HS-27A (cell line): Measurements from ENCODE around the gene TRIM6.
"Not testable (repeated sequence)": the region's sequence is repeated elsewhere in the genome, so short reads cannot be mapped to it uniquely, and the experiment has no call there.

Source experiments
- DNase-seq: peaks from one replicate; pipeline ENCODE4 v3.0.0-alpha.2; 2012; ENCODE audit warnings: low read depth, missing footprints

TRIM6 gene

DNA sequence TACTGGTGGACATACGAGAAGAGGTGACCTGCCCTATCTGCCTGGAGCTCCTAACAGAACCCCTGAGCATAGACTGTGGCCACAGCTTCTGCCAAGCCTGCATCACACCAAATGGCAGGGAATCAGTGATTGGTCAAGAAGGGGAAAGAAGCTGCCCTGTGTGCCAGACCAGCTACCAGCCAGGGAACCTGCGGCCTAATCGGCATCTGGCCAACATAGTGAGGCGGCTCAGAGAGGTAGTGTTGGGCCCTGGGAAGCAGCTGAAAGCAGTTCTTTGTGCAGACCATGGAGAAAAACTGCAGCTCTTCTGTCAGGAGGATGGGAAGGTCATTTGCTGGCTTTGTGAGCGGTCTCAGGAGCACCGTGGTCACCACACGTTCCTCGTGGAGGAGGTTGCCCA is 6.9 kb downstream of the TRIM6 start:
- DNase-seq, result no peak

DNA sequence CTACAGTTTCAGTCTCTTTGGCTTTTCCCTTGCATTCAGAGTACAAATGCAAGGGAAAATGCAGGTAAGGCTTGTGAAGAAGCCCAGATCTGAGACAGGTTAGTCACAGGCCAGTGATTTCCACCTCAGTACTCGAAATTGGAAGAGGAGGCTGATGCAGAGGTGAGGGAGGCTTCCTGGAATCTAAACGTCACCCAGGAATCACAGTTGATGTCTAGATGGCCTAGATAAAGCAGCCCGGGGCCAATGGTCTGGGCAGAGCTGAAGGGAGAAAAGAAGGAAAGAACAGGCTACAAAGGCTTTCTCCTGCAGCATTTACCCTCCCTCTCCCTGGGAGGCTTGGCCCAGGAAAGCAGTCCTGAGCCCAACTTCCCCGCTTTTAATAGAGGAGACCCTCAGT is 8.5 kb downstream of the TRIM6 start:
- DNase-seq, result no peak

DNA sequence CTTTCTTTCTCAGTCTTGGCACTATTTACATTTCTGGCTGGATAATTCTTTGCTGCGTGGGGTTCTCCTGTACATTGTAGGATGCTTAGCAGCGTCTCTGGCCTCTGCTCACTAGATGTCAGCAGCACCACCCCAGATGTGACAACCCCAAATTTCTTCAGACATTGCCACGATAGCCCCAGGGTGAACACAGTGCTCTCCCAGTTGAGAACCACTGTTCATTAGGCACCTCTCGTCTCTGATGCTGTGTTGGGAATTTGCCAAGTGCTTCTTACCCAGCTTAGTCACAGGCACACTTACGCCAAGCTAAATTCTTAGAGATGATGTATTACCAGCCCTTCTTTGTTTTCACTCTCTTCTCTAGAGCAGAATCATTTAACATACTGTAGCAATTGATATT is 9.4 kb downstream of the TRIM6 start:
- peak; percentile 57 for DNase-seq

DNA sequence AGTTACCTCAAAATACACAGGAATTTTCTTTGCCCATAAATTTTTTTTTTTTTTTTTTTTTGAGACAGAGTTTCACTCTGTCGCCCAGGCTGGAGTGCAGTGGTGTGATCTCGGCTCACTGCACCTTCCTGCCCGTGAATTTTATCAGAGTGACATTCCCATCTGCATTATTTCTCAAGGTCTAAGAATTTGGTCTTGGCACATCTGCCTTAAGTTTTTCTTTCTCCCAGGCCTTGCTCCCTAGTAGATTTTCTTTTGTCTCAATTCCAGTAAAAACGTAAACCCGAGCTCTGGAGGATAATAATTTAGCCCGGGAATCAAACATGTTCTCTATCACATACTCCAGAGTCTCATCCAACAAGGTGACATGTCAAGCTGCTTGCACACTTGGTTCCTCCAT is 12.4 kb downstream of the TRIM6 start:
- DNase-seq, result no peak

DNA sequence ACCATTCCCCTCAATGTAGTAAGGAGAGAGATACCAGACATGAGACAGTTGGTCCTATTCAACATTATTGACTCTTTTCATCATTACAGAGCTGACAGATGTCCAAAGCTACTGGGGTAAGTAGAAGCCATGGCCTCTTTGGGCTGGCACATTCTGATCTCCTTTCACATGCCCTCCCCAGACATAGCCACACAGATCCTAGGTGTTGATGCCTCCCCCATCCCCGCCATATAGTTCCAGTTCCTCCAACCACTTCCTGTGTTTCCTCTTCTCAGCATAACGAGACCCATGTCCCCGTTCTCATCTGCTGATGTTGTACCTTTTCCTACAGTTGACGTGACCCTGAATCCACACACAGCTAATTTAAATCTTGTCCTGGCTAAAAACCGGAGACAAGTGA is 14.0 kb downstream of the TRIM6 start:
- no peak for DNase-seq

DNA sequence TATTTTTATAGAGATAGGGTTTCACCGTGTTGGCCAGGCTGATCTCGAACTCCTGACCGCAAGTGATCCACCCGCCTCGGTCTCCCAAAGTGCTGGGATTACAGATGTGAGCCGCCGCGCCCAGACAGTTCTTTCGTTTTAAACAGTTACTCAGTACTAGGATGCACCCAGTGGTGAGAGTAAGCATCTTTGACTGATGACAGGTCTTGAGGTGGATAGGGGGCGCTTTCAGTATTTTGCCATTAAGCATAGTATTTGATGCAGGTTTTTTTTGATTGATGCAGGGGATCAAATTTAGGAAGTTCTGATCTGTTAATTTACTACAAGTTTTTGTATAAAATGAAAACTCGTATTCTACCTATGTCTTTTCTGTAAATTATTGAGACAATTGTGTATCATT is 15.2 kb downstream of the TRIM6 start:
- DNase-seq, result no peak

DNA sequence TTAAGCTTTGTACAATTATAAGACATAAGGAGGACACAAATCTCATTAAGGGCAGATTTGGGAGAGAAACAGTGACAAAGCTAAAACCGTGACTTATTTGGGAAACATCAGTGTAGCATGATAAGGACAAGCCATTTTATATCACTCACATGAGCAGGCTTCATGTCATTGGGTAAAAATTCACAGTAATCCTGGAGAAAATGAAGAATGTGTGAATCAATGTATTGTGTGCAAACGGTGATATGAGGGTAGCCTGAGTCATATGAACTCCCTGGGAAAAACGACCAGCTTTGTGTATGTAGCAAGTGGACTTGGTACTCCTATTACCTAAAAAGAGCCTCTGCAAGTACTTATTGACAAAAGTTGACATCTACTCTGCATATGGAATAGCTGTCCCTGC is 22.4 kb downstream of the TRIM6 start:
- peak; percentile 79 for DNase-seq

DNA sequence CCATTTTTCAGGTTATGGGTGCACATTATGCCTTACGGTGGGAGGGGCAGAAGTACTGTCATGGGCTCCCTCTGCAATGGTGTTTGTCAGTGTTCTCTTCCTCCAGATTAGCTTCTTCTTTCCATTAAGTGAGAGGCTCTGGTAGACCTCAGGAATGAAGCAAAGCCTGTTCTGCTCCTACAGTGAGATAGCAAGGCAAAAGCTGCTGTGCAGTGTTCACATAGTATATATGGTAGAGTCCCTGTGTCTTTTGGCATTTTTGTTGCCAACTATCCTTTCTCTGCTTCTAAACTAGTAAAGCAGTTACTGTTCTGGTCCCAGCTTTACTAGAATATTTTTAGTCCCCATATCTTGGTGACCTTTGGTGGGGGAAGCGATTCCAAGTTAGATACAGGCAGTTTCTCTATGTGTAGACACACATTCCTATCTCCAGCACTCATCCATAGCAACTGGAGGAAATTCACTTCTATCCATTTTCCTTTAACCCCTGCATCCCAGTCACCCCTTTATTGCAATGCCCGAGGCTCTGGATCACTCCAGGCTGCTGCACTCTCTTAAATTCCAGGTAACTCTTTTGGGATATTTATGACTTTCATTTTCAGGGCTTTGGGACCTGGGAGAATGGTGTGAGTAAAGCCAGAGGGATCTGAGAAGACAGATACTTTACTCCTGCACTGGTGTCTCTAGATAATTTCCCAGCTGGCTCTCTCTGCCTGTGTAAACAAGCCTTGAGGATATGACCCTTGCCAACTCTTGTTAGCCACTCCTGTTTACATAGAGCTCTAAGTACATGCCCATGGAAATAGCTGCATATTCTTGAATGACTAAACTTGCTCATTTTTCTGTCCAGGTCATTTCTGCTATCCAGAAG is 24.4 kb downstream of the TRIM6 start:
- peak; percentile 72 for DNase-seq

DNA sequence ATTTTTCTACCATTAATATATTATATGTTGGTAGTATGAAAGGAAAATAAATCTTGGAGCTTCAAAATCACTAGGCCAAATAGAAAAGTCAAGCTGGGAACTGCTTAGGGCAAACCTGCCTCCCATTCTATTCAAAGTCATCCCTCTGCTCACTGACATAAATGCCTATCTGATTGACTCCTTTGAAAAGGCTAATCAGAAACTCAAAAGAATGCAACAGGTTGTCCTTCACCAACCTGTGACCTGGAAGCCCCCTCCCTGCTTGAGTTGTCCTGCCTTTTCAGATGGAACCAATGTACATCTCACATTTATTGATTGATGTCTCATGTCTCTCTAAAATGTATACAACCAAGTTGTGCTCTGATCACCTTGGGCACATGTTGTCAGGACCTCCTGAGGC is 25.1 kb downstream of the TRIM6 start:
- no peak for DNase-seq

DNA sequence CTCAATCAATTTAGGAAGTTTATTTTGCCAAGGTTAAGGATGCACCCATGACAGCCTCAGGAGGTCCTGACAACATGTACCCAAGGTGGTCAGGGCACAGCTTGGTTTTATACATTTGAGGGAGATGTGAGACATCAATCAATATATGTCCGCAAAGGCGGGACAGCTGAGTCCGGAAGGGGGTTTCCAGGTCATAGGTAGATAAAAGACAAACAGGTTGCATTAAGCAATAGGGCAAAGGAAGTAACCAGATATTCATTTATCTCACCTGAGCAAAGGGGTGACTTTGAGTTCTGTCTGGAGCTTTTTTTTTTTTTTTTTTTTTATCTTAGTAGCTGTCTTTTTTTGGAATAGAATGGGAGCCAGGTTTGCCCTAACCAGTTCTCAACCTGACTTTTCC is 26.4 kb downstream of the TRIM6 start:
- DNase-seq, result no peak

DNA sequence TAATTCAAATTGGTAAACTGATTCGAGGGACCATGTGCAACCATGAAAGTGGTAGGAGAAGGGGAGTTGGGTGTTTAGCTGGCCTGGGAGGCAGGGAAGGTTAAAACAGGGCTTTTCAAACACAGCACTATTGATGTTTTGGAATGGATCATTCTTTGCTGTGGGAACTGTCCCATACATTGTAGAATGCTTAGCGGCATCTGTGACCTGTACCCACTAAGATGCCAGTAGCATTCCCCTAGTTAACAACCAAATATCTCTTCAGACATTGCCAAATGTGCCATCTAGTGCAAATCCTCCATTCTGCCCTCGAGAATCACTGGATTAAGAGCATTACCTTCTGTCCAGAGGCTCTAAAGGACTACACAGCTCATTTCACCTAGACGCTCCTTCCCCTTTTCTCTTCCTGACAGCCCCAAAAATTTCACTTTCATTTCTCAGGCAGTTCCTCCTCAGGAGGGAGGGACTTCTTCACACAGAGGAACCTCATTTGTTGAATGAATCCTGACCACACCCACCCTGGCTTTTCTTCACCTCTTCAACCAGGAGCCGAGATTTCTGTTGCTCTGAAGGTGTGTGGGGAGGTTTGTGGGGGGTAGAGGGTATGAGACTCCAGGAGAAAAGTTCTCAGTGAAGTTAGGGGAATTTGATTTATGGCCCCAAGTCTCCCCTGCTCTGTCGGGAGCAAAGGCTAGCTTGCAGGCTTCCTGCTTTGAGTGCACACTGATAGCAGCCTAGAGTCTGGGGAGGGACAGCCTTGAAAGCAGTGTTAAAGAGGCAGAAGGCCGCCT is 28.2 kb downstream of the TRIM6 start, which contains the start of gene TRIM34:
TSS of gene TRIM34 (plus strand) at position 513 of the 791 bp plus-strand sequence. CDS start 7,331 bp downstream, outside the sequence.
- DNase-seq, result peak; percentile 14

DNA sequence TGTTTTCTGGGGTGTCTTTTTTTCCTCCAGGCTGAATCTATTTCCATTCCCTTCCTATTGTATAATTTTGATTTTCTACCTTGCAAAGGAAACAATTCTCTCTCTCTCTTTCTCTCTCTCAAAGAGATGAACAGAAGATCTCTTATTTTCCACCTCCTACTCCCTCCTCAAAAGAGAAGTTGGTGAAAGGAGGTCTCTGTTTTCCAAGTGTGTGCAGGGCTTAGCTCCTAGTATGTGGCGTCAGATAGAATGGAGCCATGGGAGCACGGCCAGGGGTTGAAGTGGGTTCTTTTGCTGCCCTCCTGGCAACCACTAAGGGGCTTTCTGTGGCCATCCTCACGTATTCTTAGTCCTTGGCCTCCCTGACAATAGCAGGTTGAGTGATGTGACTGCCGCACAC is 28.8 kb downstream of the TRIM6 start:
- DNase-seq, result no peak

DNA sequence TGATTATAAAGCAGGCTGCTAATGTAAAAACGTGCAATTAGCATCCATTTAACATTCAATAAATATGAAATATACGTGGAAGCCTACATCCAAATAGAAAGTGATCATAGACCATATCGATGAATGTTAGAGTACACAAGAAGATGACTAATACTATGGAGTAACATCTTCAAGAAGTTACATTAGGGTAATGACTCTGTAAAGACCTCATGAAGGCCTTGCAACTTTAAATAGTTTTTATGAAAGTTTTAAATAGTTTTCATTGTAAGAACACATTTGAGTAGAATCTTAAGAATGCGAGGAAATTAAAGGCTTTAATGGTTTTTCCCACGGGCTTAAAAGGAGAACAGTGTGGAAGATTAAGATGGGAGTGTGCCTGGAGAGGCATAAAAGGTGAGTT is 29.8 kb downstream of the TRIM6 start:
- DNase-seq, result no peak

DNA sequence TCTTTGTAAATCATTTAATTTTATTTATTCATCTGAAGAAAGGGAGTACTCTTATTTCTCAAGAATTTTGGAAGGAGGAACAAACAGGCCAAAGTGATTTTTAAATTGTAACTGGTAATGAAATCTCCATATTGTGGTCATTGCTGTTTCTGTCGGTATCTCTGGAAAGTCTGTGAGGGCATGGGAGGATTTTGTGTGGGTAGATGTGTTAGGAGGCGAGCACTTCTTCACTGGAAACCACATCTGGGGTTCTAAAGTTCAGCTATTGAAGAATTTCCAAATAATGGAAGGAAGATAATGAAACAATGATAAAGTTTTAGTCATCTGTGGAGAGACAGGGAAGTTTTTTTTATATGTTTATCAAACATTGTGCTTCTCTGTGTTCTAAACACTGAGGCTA is 35.0 kb downstream of the TRIM6 start:
- no peak for DNase-seq

DNA sequence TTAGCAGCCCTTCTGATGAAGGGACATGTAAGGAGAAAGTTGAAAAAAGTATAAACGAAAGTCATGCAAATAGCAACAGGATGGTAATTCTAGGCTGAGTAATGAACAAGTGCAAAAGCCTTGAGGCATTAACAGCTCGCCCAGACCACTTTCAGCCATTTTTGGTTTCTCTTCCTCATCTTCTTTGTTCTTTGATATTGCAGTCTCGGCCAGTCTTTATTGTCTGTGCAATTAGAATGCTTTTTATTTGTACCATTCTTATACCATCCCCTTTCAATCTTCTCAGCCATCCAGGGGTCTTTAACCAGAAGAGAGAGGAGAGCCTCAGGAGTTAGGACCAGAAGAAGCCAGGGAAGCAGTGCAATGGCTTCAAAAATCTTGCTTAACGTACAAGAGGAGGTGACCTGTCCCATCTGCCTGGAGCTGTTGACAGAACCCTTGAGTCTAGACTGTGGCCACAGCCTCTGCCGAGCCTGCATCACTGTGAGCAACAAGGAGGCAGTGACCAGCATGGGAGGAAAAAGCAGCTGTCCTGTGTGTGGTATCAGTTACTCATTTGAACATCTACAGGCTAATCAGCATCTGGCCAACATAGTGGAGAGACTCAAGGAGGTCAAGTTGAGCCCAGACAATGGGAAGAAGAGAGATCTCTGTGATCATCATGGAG is 35.7 kb downstream of the TRIM6 start:
- DNase-seq, result no peak

DNA sequence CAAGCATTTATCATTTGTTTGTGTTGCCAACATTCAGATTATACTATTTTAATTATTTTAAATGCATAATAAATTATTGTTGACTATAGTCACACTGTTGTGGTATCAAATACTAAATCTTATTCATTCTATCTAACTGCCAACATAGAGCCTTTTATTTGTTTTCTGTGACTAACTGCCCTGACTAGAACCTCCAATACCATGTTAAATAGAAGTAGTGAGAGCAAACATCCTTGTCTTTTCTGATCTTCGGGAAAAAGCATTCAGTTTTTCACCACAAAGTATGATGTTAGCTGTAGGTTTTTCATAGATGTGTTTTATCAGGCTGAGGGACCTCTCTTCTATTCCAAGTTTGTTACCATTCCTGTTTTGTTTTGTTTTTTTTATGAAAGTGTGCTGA is 43.5 kb downstream of the TRIM6 start:
- no peak for DNase-seq

DNA sequence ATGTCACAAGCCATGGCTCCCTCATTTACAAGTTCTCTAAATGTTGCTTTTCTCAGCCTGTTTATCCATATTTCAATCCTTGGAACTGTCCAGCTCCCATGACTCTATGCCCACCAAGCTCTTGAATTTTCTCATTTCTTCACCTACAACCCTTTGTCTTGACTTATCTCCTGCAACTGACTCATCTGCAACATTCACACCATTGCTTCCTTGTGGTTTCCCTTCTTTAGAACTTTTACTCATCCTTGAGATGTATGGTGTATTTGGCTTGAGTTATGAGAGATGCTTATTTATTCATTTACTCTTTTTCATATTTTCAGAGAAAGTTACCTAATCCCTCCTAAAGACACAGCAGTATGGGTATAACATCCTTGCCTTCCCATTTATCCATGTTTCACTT is 47.1 kb downstream of the TRIM6 start:
- no peak for DNase-seq

DNA sequence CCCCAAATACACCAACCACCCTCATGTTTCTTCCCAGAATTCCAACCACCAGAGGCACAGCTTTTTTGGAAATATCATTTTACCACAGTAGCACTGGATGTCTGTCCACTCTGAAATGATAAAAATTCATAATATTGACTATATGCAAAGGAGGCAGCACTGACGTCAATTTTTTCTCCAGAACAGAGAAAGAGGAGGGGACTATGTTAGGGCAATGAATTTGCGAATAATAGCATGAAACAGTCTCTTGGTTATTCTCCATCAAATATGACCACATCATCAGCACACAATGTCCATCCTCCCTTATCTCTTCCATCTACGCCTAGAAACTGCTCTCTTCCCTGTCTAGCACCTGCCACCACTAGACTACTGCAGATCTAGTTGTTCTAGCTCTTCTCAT is 49.7 kb downstream of the TRIM6 start:
- no peak for DNase-seq

DNA sequence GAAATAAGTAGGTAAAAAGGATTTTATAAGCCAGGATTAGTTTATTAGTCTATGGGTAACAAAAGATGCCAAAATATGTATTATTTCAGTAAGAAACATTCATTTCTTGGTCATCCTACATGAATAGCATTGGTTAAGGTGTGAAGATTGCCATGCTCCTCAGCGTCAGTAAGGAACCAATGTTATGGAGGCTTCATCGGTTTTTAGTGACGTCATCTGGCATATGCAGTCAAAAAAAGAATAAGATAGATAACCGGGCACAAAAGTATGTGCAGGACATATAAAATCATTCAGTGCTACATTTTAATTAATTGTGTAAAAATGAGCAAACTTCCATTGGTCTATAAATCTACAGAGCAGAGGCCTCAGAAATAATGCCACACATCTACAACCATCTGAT is 59.0 kb downstream of the TRIM6 start:
- DNase-seq, result no peak

DNA sequence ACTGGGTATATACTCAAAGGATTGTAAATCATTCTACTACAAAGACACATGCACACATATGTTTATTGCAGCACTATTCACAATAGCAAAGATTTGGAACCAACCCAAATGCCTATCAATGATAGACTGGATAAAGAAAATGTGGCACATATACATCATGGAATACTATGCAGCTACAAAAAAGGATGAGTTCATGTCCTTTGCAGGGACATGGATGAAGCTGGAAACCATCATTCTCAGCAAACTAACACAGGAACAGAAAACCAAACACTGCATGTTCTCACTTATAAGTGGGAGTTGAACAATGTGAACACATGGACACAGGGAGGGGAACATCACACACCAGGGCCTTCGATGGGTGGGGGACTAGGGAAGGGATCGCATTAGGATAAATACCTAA is 60.5 kb downstream of the TRIM6 start:
- not testable (repeated sequence) for DNase-seq

DNA sequence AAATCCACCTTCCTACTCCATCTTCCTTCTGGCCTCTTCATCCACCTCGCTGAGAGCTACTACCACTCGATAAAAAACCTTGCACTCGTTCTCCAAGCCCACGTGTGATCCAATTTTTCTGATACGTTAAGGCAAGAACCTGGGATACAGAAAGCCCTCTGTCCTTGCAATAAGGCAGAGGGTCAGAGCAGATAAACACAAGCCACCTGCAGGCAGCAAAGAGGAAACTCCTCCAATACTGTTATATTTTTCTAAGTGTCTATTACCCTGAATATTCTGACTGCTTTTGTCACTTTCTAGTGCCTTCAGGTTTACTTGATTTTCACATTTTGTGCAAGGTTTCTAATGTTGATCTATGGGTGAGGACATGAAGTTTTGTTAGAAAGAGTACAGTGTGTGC is 61.9 kb downstream of the TRIM6 start:
- DNase-seq, result no peak
